Fibroblast of upper back skin (primary cell): ENCODE measurements around the gene E2F4.

Experiments used
- DNase-seq: peaks from one replicate; pipeline ENCODE4 v3.0.0-alpha.2; 2013

Gene E2F4

GRCh38 chr16:67237396-67238277 is 45.7 kb downstream of the E2F4 start:
- no peak for DNase-seq

- DNase-seq = no peak
Observed at GRCh38 chr16:67238278-67238575, 46.3 kb downstream of the E2F4 start.

- DNase-seq = no peak
Observed at GRCh38 chr16:67238806-67239470, 47.0 kb downstream of the E2F4 start.

- peak; percentile 24 for DNase-seq
Observed at GRCh38 chr16:67240506-67240905, 48.6 kb downstream of the E2F4 start.

- DNase-seq = peak; percentile 83
Observed at GRCh38 chr16:67241008-67241900, 49.3 kb downstream of the E2F4 start.

- no peak for DNase-seq
Observed at GRCh38 chr16:67242138-67242730, 50.3 kb downstream of the E2F4 start.

GRCh38 chr16:67243481-67243880 is 51.5 kb downstream of the E2F4 start:
- DNase-seq = no peak

GRCh38 chr16:67244387-67245185 is 52.6 kb downstream of the E2F4 start:
- DNase-seq = peak; percentile 94

GRCh38 chr16:67245186-67245585 is 53.2 kb downstream of the E2F4 start:
- no peak for DNase-seq

GRCh38 chr16:67245674-67246080 is 53.7 kb downstream of the E2F4 start:
- no peak for DNase-seq

- DNase-seq = peak; percentile 87
Observed at GRCh38 chr16:67246081-67246755, 54.3 kb downstream of the E2F4 start.

- DNase-seq = no peak
Observed at GRCh38 chr16:67246756-67247191, 54.8 kb downstream of the E2F4 start.

GRCh38 chr16:67247192-67248072 is 55.5 kb downstream of the E2F4 start, which contains the start of gene FHOD1:
FHOD1 (minus strand) TSS chr16:67247481; CDS start chr16:67247410, 71 bp downstream.
- peak; percentile 95 for DNase-seq

GRCh38 chr16:67248073-67248400 is 56.1 kb downstream of the E2F4 start:
- no peak for DNase-seq
